GM12873 (cell line): ENCODE data around the gene ALAS2.

Experiments used
- CTCF ChIP-seq: IDR thresholded peaks from 2 replicates; pipeline ENCODE4 v1.5.1; 2012; ENCODE audit warnings: low read depth, mild to moderate bottlenecking, moderate library complexity, low read length, control low read depth; ENCODE audit not compliant: insufficient read depth; ENCODE audit errors: missing control alignments

ALAS2 gene

GRCh38 chrX:55014897-55015299 lies 15.9 kb downstream of the ALAS2 start:
- TF ChIP-seq CTCF, result no peak

- TF ChIP-seq CTCF, result peak; percentile 32
These were observed 19.5 kb downstream of the ALAS2 start for GRCh38 chrX:55011294-55011693.

- no peak for TF ChIP-seq CTCF
These were observed 22.0 kb downstream of the ALAS2 start for GRCh38 chrX:55008571-55009358.

- TF ChIP-seq CTCF, result no peak
These were observed 23.1 kb downstream of the ALAS2 start for GRCh38 chrX:55007656-55008055.

GRCh38 chrX:55006827-55007621 lies 23.8 kb downstream of the ALAS2 start:
- no peak for TF ChIP-seq CTCF

GRCh38 chrX:55005256-55005655 lies 25.5 kb downstream of the ALAS2 start:
- TF ChIP-seq CTCF, result no peak

GRCh38 chrX:55004231-55004630 lies 26.5 kb downstream of the ALAS2 start:
- TF ChIP-seq CTCF, result no peak
